Caco-2 (cell line): Measurements from ENCODE around the gene DNAJC21. TPM values are rescaled to one million over a fixed set of nuclear protein-coding genes. Genes with fewer than 3 reads are reported as not detected.

Source experiments
- BruUV-seq: library from RNA; stranded (reverse); fragments of 400-500 nt; replicated peaks from 2 replicates; lab custom pipeline; 2021; lab: Mats Ljungman, UMichigan
- CTCF ChIA-PET: fragments of 300-600 bp; sonication (Branson Sonifier 250); formaldehyde crosslinking; loops from one replicate; lab custom pipeline; 2022; ENCODE audit warnings: antibody characterized with exemption; lab: Charles Lee
- POLR2A ChIA-PET: fragments of 300-600 bp; sonication (Branson Sonifier 250); formaldehyde crosslinking; loops from one replicate; lab custom pipeline; 2022; ENCODE audit warnings: antibody characterized with exemption; lab: Charles Lee
- DNase-seq, 2 experiments: peaks; one replicate each; pipeline versions ENCODE4 v3.0.0 to v3.0.0-alpha.2; 2020 to 2022
- H3K27me3 ChIP-seq: replicated peaks from 2 replicates; pipeline ENCODE4 v1.6.0; 2011; ENCODE audit warnings: low read length; ENCODE audit not compliant: control insufficient read depth, insufficient read depth
- H3K36me3 ChIP-seq: 2 replicates; pipeline ENCODE4 v1.5.1; 2011; ENCODE audit warnings: low read length; ENCODE audit not compliant: control insufficient read depth, insufficient read depth
- H3K4me1 ChIP-seq: fragments of 250-450 bp; sonication (Bioruptor Pico); 2 replicates; pipeline ENCODE4 v1.5.1; 2020; ENCODE audit warnings: mild to moderate bottlenecking
- H3K4me3 ChIP-seq: 2 replicates; pipeline ENCODE4 v1.5.1; 2011; ENCODE audit warnings: low read depth, mild to moderate bottlenecking, control low read depth, low read length
- H3K9me3 ChIP-seq: fragments of 250-450 bp; sonication (Bioruptor Pico); 2 replicates; pipeline ENCODE4 v1.5.1; 2020; ENCODE audit warnings: mild to moderate bottlenecking, moderate library complexity
- H3K27ac Mint-ChIP-seq: one replicate; pipeline ENCODE4 v1.8.0; 2022; ENCODE audit warnings: mixed read lengths; ENCODE audit not compliant: unreplicated experiment
- H3K27me3 Mint-ChIP-seq: one replicate; pipeline ENCODE4 v1.8.0; 2022; ENCODE audit warnings: mixed read lengths; ENCODE audit not compliant: insufficient read depth, unreplicated experiment
- H3K36me3 Mint-ChIP-seq: one replicate; pipeline ENCODE4 v1.8.0; 2022; ENCODE audit warnings: mild to moderate bottlenecking, mixed read lengths; ENCODE audit not compliant: insufficient read depth, unreplicated experiment
- H3K4me1 Mint-ChIP-seq: one replicate; pipeline ENCODE4 v1.8.0; 2022; ENCODE audit warnings: low read depth, mixed read lengths; ENCODE audit not compliant: unreplicated experiment
- H3K4me3 Mint-ChIP-seq: one replicate; pipeline ENCODE4 v1.8.0; 2022; ENCODE audit warnings: mild to moderate bottlenecking, moderate library complexity, mixed read lengths; ENCODE audit not compliant: unreplicated experiment
- H3K9me3 Mint-ChIP-seq: one replicate; pipeline ENCODE4 v1.8.0; 2022; ENCODE audit warnings: mixed read lengths; ENCODE audit not compliant: unreplicated experiment
- intact Hi-C: fragments of 100-400 bp; cut with micrococcal nuclease; formaldehyde crosslinking; loops from one replicate; pipeline ENCODE4 v1.10.0; 2022; ENCODE audit not compliant: unreplicated experiment
- total RNA-seq: library from RNA; stranded (reverse); gene quantifications from 2 replicates; pipeline ENCODE4 v1.2.3, GENCODE V29; 2022
- TF ChIP-seq, protein P1 (sequence below), 2 experiments: fragments of 200-600 bp in 1 of 2; IDR thresholded peaks; 1 replicate in 1 of 2; 2 replicates in 1 of 2; pipeline versions ENCODE4 v1.5.1 to v1.8.0; 2011 to 2022; ENCODE audit warnings: antibody characterized with exemption in 1 of 2, control low read depth in 1 of 2, inconsistent platforms in 1 of 2, low read depth in 1 of 2, low read length in 1 of 2, mild to moderate bottlenecking in 1 of 2, moderate library complexity in 1 of 2; ENCODE audit not compliant: insufficient read depth in 1 of 2, severe bottlenecking in 1 of 2, unreplicated experiment in 1 of 2

The DNAJC21 gene
- total RNA-seq, 1 experiment from 2014 or later, result 66.0 TPM

DNA sequence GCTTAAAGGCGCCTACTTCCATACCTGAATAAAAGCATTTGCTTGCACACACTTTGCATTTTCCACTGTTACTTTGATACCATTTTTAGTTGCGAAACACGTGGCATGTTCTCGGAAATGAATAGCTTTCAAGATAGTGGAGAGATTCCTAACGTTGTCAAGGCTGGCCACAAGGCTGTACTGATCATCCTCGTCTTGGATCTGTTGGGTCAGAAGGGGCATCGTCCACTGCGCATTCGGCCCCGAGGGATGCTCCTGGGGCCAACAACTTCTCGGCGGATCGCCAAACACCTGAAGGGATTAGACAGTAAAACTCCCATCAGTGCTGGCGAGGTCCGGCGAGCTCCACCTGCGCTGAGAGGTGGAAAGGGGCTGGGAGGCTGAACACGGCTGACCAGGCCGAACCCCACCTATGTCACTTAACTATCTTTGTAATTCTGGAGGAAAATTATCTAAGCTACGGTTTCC lies 14.7 kb upstream of the DNAJC21 start:
- Mint-ChIP-seq H3K27me3 (no peaks in the 10 kb centered on the region), H3K27ac (no peak overlapping the region), H3K4me1 (peaks cover 15% of the 10 kb centered on the region), H3K4me3 (no peak overlapping the region), H3K9me3 (no peaks in the 10 kb centered on the region), H3K36me3 (peaks cover 42% of the 10 kb centered on the region)
- Histone ChIP-seq H3K9me3 (no peaks in the 10 kb centered on the region), H3K27me3 (no peaks in the 10 kb centered on the region), H3K4me3 (peak overlapping the region; percentile 75), H3K4me1 (peaks cover 14% of the 10 kb centered on the region; the same call in 1 of the 2 replicates), H3K36me3 (peaks cover 4% of the 10 kb centered on the region; the same call in 1 of the 2 replicates)
- intact Hi-C loops, result loop anchor here (2.0 kb wide), 2 partner anchors 14 to 910 kb away; partner anchors contain the start of gene DNAJC21
- ChIA-PET CTCF (interaction anchor here (0.6 to 3.8 kb wide), 4 partner anchors 15 to 440 kb away, joined by 3 to 31 read pairs (median 7); partner anchors contain the start of gene DNAJC21), POLR2A (interaction anchor here (0.6 to 2.6 kb wide), 7 partner anchors 15 to 445 kb away, joined by 3 to 60 read pairs (median 7); partner anchors contain the start of genes DNAJC21 and TTC23L)
- peak; percentile 57 to 59 for DNase-seq
- TF ChIP-seq, protein P1, sequence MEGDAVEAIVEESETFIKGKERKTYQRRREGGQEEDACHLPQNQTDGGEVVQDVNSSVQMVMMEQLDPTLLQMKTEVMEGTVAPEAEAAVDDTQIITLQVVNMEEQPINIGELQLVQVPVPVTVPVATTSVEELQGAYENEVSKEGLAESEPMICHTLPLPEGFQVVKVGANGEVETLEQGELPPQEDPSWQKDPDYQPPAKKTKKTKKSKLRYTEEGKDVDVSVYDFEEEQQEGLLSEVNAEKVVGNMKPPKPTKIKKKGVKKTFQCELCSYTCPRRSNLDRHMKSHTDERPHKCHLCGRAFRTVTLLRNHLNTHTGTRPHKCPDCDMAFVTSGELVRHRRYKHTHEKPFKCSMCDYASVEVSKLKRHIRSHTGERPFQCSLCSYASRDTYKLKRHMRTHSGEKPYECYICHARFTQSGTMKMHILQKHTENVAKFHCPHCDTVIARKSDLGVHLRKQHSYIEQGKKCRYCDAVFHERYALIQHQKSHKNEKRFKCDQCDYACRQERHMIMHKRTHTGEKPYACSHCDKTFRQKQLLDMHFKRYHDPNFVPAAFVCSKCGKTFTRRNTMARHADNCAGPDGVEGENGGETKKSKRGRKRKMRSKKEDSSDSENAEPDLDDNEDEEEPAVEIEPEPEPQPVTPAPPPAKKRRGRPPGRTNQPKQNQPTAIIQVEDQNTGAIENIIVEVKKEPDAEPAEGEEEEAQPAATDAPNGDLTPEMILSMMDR (IDR thresholded peaks at IDR 0.05; ENCODE audit: insufficient read depth in 1 of 2, low read depth in 1 of 2, low read length in 1 of 2, severe bottlenecking in 1 of 2, unreplicated experiment in 1 of 2), result peak in 1 of 2 experiments; percentile 3
- BruUV-seq, result no TSS peak

DNA sequence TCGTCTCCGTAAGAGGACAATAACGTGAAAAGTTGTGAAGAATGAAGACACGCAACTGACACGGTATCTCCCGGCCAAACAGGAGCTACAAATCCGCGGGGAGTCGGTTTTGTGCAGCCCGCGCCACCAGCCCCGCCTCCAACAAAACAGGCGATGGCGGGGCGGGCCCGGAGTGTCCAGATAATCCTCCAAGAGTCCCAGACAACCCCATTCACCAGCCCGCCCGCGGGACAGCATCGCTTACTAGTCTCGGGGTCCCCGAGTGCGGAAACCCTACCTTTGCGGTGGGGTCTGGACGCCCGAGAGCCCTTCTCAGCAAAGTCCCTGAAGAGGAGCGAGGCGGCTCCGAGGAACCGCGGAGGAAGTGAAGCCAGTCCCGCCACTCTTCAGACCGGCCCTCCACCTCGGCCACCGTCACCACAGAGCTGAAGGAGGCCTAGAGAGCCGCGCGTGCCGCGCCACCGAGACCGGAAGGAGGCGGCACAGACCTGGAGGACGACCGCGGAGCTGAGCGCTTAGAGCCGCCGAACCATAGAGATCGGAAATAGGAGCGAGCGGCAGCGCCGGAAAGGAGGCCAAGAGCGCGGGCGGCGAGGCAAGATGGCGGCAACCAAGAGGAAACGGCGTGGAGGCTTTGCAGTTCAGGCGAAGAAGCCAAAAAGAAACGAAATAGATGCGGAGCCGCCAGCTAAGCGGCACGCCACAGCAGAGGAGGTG lies 14.1 kb upstream of the DNAJC21 start, which contains the start of the genes BRIX1 and RAD1:
Gene BRIX1, plus strand, starts transcription at position 573 of the 717 bp plus-strand sequence. Its CDS starts 28 bp downstream, at position 601.
Gene RAD1, minus strand, starts transcription at position 366 of the 717 bp plus-strand sequence. CDS start 612 bp downstream, outside the sequence.
- no TSS peak for BruUV-seq
- intact Hi-C loops, result loop anchor here (2.0 kb wide), 2 partner anchors 14 to 910 kb away; partner anchors contain the start of gene DNAJC21
- peaks cover 4% of the 10 kb centered on the region; the same call in 1 of the 2 replicates for H3K36me3 ChIP-seq
- Mint-ChIP-seq H3K9me3 (no peaks in the 10 kb centered on the region), H3K36me3 (peaks cover 48% of the 10 kb centered on the region), H3K27ac (no peak within 1 kb of the TSS), H3K27me3 (no peaks in the 10 kb centered on the region), H3K4me1 (peaks cover 15% of the 10 kb centered on the region), H3K4me3 (no peak within 1 kb of the TSS)
- H3K4me3 ChIP-seq, result peak within 1 kb of the TSS; percentile 75
- peak; percentile 97 for DNase-seq
- TF ChIP-seq, protein P1 (IDR thresholded peaks at IDR 0.05; ENCODE audit: insufficient read depth in 1 of 2, low read depth in 1 of 2, low read length in 1 of 2, severe bottlenecking in 1 of 2, unreplicated experiment in 1 of 2), result peak in 1 of 2 experiments; percentile 35
- POLR2A ChIA-PET, result interaction anchor here (0.6 to 2.6 kb wide), 10 partner anchors 14 to 564 kb away, joined by 3 to 60 read pairs (median 3); partner anchors contain the start of genes DNAJC21, RAI14 and TTC23L
- H3K9me3 ChIP-seq, result no peaks in the 10 kb centered on the region
- CTCF ChIA-PET, result interaction anchor here (0.5 to 3.8 kb wide), 5 partner anchors 14 to 441 kb away, joined by 3 to 31 read pairs (median 5); partner anchors contain the start of gene DNAJC21
- H3K27me3 ChIP-seq, result no peaks in the 10 kb centered on the region
- H3K4me1 ChIP-seq, result peaks cover 14% of the 10 kb centered on the region; the same call in 1 of the 2 replicates

DNA sequence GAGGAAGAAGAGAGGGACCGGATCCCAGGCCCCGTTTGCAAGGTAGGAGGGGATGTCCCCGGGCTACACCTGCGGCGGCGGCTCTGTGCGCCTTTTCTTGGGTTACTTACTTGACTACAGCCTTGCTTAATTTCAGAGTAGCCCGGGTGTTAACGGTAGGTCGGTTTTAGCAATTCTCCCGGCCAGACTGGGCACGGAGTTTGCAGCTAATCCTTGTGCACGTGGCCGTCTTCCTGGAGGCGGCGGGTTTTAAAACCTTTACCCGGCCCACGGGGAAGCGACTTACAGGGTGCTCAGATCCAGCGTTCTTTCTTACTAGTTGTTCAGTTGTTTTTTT lies 13.5 kb upstream of the DNAJC21 start:
- H3K4me3 ChIP-seq, result peak overlapping the region; percentile 75
- no peaks in the 10 kb centered on the region for H3K9me3 Mint-ChIP-seq
- BruUV-seq, result TSS peak; percentile 73
- DNase-seq, result no peak
- POLR2A ChIA-PET, result interaction anchor here (0.6 to 2.6 kb wide), 8 partner anchors 14 to 563 kb away, joined by 3 to 60 read pairs (median 5); partner anchors contain the start of genes DNAJC21, RAI14 and TTC23L
- H3K36me3 ChIP-seq, result peaks cover 3% of the 10 kb centered on the region; the same call in 1 of the 2 replicates
- H3K4me1 Mint-ChIP-seq, result peaks cover 15% of the 10 kb centered on the region
- no peak overlapping the region for H3K4me3 Mint-ChIP-seq
- H3K27me3 ChIP-seq, result no peaks in the 10 kb centered on the region
- H3K27me3 Mint-ChIP-seq, result no peaks in the 10 kb centered on the region
- CTCF ChIA-PET, result interaction anchor here (1.4 to 3.8 kb wide), 3 partner anchors 14 to 441 kb away, joined by 5 to 31 read pairs (median 9); partner anchors contain the start of gene DNAJC21
- H3K27ac Mint-ChIP-seq, result no peak overlapping the region
- H3K36me3 Mint-ChIP-seq, result peaks cover 51% of the 10 kb centered on the region
- TF ChIP-seq, protein P1 (IDR thresholded peaks at IDR 0.05; ENCODE audit: insufficient read depth in 1 of 2, low read depth in 1 of 2, low read length in 1 of 2, severe bottlenecking in 1 of 2, unreplicated experiment in 1 of 2), result no peak
- no peaks in the 10 kb centered on the region for H3K9me3 ChIP-seq
- intact Hi-C loops, result loop anchor here (2.0 kb wide), 2 partner anchors 13 to 911 kb away; partner anchors contain the start of gene DNAJC21
- H3K4me1 ChIP-seq, result peaks cover 14% of the 10 kb centered on the region; the same call in 1 of the 2 replicates
